GM18870 (cell line): ENCODE data around the gene CACNA2D2.

ENCODE experiments used
- ATAC-seq: cut with Tn5 transposase; IDR thresholded peaks from one replicate; pipeline ENCODE4 v1.9.1; 2021; ENCODE audit warnings: moderate library complexity; ENCODE audit not compliant: unreplicated experiment

The CACNA2D2 gene

GRCh38 chr3:50433954-50434353 is 69.5 kb downstream of the CACNA2D2 start:
- no peak for ATAC-seq

DNA sequence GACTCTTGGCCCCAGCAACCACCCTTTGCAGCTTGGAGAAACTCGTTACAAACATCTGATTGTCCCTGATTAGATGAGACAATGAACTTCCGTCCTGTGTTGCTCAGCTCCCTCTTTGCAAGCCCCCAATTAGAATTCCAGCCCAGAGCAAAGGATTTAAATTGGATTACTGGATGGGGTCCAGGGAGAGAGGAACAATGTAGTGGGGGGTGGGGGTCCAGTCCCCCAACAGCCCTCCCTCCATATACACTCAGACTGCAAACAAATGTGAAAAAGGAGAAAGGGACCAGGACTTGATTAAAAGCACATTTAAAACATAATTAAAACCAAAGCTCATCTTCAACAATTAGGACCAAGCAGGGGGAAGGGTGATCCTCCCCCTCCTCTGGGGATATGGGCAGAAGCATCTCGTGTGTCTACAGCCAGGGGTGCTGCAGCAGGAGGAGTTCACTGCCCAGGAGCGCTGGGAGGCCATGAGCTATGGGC is 72.4 kb downstream of the CACNA2D2 start:
- ATAC-seq: no peak

DNA sequence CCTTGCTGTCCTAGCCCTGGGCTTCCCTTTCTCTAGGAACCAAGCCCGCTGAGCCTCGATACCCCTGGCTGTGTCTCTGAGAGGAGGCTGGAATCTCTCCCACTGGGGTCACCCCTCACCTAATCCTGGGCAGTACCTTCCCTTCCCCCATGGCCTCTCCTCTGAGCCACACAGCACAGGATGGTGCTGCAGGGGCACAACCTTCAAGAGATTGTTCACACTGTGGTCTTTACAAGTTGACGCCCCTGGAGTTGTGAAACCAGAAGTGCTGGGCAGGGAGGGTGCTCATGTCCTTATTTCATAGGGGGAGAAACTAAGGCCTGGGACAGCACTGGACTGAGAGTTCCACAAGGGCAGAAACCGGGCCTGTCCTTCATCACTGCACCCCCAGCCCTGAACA is 73.2 kb downstream of the CACNA2D2 start:
- no peak for ATAC-seq

DNA sequence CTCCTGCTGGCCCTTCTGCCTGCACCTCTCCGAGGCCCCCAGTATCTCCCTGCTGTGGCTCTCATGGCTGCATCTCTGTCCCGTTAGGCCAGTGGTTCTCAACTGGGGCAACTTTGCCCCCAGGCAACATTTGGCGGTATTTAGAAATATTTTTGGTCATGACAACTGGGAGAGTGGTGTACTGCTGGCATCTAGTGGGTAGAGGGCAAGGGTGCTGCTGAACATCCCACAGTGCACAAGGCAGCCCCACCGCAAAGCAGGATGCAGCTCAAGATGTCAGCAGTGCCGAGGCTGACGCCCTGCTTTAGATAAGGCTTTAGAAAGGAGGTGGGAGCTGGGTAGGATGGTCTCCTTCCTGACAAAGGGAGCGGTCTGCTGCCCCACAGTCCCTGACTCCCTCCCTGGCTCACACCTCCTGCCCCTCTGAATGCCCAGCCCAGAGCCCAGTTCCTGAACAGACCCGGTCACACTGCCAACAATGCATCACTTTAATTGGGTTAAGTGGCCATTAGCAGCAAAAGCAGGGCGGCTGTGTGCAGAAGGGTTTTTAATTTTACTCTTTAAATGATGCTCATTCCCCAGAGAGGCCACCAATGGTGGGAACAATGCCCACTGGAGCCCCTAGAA is 75.3 kb downstream of the CACNA2D2 start:
- no peak for ATAC-seq

GRCh38 chr3:50427217-50427616 is 76.2 kb downstream of the CACNA2D2 start:
- no peak for ATAC-seq

- ATAC-seq: no peak
Measured at GRCh38 chr3:50425911-50426310, 77.5 kb downstream of the CACNA2D2 start.

DNA sequence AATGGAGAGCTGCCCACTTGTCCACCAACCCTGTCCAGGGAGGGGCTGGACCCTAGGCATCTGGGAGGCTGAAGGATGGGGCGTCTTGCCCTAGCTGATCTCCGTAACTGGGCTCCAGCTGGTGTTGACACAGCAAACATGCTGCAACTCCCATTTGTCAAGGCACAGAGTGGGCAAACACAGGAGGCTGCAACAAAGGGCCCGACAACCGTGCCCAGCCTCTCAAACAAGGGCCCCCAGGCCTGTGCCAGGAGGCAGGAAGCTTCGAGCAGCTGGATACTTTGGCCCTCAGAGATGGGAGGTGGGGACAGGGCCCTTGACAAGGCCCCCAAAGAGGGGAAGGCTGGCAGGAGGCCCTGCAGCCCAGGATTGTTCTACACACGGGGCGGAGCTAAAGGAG is 79.9 kb downstream of the CACNA2D2 start:
- no peak for ATAC-seq

- no peak for ATAC-seq
Measured at GRCh38 chr3:50422153-50422552, 81.3 kb downstream of the CACNA2D2 start.

- ATAC-seq: no peak
Measured at GRCh38 chr3:50419595-50420370, 83.7 kb downstream of the CACNA2D2 start.

DNA sequence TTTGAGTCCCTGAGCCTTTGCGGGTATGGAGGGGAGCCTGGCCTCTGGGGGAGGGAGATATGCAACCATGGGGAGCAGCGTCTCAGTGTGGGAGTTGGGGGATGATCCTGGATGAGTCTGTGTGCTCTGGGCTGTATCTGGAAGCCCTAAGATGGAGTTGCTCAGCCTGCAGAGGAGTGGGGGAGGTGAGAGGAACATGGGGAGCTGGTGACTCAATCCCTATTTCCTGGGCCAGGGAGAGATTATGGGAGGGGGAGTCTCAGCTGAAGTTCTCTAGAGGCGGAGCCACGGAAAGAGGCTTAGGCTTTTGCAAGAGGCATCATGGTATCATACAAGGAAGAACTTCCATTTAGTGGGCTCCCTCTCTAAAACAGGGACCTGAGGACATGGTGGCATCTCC is 84.6 kb downstream of the CACNA2D2 start:
- ATAC-seq: no peak

DNA sequence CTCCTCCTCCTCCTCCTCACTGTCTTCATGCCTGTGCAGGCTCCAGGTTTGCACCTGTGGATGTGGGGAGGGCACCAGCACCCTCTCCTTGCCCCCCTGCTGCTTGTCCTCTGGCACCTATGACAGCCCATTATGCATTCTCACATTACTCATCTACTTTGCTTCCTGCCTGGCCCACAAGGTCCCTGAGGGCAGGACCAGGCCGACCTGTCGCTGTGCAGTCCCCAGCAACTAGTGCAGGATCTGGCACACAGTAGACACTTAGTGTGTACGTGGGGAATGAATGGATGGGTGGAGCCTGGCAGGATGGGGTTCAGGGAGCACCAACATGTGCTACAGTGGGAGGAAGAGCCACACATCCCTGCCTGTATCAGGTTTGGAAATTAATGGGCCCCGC is 85.8 kb downstream of the CACNA2D2 start:
- ATAC-seq: no peak

GRCh38 chr3:50416736-50417636 is 86.4 kb downstream of the CACNA2D2 start:
- ATAC-seq: no peak

DNA sequence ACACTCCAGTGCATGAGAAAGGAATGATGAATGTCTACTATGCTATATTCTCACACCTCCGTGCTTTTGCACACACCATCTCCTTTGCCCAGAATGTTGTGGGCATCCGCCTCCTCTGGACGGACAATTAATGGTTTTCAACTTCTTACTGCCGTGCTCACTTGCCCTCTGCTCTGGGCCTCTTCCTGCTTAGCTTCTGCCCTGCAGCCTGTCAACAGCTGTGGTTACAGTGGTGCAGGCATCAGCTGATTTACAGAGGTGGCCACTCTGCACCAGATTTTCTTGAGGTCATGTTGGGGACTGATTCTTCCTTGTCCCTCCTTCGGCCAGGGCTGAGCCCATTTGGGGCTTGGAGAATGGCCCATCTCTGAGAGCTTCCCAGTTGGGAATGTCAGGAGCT is 87.6 kb downstream of the CACNA2D2 start:
- ATAC-seq: no peak

DNA sequence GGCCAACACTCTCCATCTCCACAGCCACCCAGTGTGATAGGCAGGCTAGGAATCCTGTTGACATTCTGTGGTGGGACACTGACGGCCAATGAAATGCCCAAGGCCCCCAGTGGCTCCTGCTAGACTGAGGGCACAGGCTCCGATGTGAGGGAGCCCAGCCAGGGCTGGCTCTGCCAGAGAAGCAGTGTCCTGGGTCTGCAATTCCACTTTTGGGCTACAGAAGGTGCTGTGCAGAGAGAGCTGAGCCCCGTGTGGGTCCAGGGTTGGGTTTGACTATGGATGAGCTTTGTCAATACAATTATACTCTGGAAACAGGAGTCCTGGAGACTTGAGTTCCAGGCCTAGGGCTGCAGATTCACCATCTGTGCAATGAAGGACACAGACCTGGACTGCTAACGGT is 88.4 kb downstream of the CACNA2D2 start:
- no peak for ATAC-seq

GRCh38 chr3:50414616-50415015 is 88.8 kb downstream of the CACNA2D2 start:
- no peak for ATAC-seq

- ATAC-seq: no peak
Measured at GRCh38 chr3:50412231-50412754, 91.1 kb downstream of the CACNA2D2 start.

- no peak for ATAC-seq
Measured at GRCh38 chr3:50411229-50411628, 92.2 kb downstream of the CACNA2D2 start.

DNA sequence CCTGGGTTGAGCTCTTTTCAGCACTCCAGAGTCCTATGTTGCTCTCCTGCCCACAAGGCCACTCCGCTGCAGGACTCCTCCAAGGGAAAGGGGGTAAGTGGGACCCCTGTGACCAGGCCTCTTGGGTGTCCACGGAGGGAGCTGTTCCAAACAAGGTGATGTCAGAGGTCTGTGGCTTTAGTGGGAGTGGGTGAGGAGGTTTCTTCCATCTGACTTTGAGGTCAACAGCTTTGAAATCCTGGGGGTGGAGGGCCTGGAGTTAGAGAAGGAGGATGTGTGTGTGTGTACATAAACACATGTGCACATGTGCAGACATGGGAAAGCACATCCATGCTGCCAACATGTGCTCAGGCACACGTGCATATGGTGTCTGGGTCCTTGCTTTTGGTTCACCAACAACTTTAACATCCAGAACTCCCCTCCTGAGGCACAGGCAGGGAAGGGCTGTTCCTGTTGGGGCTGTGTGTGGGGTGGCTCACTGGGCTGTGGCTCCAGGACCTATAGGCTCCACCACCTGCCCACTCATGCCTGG is 92.8 kb downstream of the CACNA2D2 start:
- no peak for ATAC-seq

DNA sequence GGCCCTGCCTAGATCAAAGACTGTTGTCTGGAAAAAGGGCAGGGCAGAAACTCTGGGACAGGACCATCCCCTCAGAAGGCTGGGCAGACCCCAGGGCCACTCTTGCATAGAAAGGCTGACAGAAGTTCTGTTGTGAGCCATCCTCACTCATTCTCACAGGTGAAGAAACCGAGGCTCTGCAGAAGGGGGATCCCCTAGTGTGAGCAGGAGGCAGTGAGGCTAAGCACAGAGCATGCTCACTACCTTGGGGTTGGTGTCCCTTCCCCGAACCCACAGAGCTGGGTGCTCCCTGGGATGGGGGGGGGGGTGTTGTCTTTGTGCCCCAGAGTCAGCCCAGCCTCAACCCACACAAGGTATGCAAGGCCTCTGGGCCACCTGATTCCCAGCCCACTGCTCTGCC is 93.2 kb downstream of the CACNA2D2 start:
- no peak for ATAC-seq

- no peak for ATAC-seq
Measured at GRCh38 chr3:50408443-50408944, 94.9 kb downstream of the CACNA2D2 start.

DNA sequence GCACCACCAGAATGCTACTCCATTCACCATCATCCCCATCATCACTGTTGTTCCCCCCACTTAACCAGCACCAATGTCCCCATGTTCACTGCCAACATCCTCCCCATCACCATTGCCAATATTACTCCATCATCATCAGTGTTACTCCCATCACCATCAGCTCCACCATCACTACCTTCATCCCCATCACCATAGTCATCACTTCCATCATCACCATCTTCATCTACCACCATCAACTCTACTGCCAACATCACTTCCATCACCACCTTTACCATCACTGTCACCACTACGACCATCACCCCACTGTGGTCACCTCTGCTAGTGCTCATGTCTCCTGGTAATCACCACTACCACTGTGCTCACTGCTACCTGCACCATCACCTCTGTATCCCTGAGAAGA is 96.9 kb downstream of the CACNA2D2 start:
- ATAC-seq: no peak
